GM12891 (cell line): ENCODE data around the gene NPTXR.

Source experiments
- POLR2A ChIP-seq: IDR thresholded peaks from 2 replicates; pipeline ENCODE4 v1.6.1; 2011; ENCODE audit warnings: low read depth, low read length, control low read depth
- POLR2AphosphoS5 ChIP-seq: IDR thresholded peaks from 2 replicates; pipeline ENCODE4 v1.6.1; 2011; ENCODE audit warnings: low read depth, low read length, control low read depth
- POU2F2 ChIP-seq: IDR thresholded peaks from 2 replicates; pipeline ENCODE4 v1.6.1; 2011; ENCODE audit warnings: low read depth, mild to moderate bottlenecking, control low read depth, low read length, moderate library complexity
- SPI1 ChIP-seq: IDR thresholded peaks from 2 replicates; pipeline ENCODE4 v1.6.1; 2011; ENCODE audit warnings: low read depth, low read length, control low read depth
- TAF1 ChIP-seq: IDR thresholded peaks from 2 replicates; pipeline ENCODE4 v1.6.1; 2011; ENCODE audit warnings: low read depth, low read length, control low read depth

DNA sequence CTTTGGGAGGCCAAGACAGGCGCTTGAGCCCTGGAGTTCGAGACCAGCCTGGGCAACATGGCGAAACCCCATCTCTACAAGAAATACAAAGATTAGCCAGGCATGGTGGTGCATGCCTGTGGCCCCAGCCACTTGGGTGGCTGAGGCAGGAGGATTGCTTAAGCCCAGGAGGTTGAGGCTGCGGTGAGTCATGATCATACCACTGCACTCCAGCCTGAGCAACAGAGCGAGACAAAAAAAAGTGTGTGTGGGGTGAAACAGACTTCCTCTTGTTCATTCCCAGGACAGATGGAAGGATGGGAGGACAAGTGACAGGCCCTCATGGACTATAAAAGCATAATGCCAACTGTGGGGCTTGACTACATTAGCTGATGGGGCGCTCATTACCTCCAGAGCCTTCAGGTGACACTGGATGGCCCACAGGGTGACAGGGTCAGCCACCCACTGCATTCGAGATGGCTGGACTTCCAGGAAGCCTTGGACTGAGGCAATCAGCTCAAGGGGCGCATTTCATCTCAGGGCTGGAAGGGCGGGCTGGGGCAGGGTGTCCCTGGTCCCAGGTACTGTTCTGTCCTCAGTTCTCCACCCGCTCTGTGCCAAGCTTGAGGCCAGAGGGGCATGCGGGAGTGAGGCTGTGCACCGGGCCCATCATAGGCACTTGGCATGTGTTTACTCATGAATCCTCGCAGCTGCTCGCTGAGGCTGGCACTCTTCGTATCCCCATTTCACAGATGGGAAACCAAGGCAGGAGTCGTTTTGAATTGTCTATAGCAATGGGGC is 12.5 kb downstream of the NPTXR start:
- TF ChIP-seq POLR2AphosphoS5, result no peak
- TF ChIP-seq POLR2A, result no peak
- TF ChIP-seq TAF1, result no peak
- no peak for TF ChIP-seq SPI1
- no peak for TF ChIP-seq POU2F2
